ENCODE data around the gene TAB3.
"Not testable (repeated sequence)": the region's sequence is repeated elsewhere in the genome, so short reads cannot be mapped to it uniquely, and the experiment has no call there.

TAB3 gene

DNA sequence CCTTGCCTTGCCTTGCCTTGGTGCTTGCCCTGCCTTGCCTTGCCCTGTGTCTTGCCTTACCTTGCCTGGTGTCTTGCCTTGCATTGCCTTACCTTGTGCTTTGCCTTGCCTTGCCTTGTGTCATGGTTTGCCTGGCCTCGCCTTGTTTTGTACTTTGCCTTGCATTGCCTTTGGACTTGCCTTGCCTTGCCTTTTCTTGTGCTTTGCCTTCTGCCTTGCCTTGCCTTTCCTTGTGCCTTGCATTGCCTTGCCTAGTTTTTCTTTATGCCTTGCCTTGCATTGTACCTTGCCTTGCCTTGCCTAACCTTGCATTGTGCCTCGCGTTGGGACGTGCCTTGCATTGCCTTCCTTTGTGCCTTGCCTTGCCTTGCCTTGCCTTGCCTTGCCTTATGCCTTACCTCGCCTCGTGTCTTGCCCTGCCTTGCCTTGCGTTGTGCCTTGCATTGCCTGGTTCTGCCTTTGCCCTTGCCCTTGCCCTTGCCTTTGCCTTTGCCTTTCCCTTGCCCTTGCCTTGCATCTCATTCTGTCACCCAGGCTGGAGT lies 82.8 kb downstream of the TAB3 start:
- TF ChIP-seq, protein P1, sequence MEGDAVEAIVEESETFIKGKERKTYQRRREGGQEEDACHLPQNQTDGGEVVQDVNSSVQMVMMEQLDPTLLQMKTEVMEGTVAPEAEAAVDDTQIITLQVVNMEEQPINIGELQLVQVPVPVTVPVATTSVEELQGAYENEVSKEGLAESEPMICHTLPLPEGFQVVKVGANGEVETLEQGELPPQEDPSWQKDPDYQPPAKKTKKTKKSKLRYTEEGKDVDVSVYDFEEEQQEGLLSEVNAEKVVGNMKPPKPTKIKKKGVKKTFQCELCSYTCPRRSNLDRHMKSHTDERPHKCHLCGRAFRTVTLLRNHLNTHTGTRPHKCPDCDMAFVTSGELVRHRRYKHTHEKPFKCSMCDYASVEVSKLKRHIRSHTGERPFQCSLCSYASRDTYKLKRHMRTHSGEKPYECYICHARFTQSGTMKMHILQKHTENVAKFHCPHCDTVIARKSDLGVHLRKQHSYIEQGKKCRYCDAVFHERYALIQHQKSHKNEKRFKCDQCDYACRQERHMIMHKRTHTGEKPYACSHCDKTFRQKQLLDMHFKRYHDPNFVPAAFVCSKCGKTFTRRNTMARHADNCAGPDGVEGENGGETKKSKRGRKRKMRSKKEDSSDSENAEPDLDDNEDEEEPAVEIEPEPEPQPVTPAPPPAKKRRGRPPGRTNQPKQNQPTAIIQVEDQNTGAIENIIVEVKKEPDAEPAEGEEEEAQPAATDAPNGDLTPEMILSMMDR (IDR thresholded peaks at IDR 0.05; ENCODE audit: poor library complexity, severe bottlenecking): no peak
- no peak for DNase-seq (ENCODE audit: low spot score)
- H3K27me3 ChIP-seq (ENCODE audit: insufficient read depth, poor library complexity, severe bottlenecking): no peaks in the 10 kb centered on the region
- H3K27ac ChIP-seq (ENCODE audit: poor library complexity, severe bottlenecking): no peak overlapping the region
- H3K9me3 ChIP-seq (ENCODE audit: severe bottlenecking): no peaks in the 10 kb centered on the region
- H3K36me3 ChIP-seq (ENCODE audit: low read depth): no peaks in the 10 kb centered on the region
- H3K4me1 ChIP-seq (ENCODE audit: insufficient read depth, poor library complexity, severe bottlenecking): no peaks in the 10 kb centered on the region
- no peak for ATAC-seq (ENCODE audit: low read depth)
- no peak overlapping the region for H3K4me3 ChIP-seq (ENCODE audit: severe bottlenecking)

DNA sequence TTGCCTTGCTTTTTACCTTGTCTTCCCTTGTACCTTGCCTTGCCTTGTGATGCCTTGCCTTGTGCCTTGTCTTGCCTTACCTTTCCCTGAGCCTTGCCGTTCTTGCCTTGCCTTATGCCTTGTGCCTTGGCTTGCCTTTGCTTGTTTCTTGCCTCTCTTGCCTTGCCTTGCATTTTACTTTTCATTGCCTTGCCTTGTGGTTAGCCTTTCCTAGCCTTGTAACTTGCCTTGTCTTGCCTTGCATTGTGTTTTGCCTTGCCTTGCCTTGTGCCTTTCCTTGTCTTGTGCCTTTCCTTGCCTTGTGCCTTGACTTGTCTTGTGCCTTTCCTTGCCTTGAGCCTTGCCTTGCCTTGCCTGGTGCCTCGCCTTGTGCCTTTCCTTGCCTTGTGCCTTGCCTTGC lies 84.6 kb downstream of the TAB3 start:
- ATAC-seq (ENCODE audit: low read depth): no peak
- Histone ChIP-seq H3K27ac (ENCODE audit: poor library complexity, severe bottlenecking) (no peak overlapping the region), H3K4me3 (ENCODE audit: severe bottlenecking) (no peak overlapping the region), H3K9me3 (ENCODE audit: severe bottlenecking) (no peaks in the 10 kb centered on the region), H3K4me1 (ENCODE audit: insufficient read depth, poor library complexity, severe bottlenecking) (no peaks in the 10 kb centered on the region), H3K36me3 (ENCODE audit: low read depth) (no peaks in the 10 kb centered on the region), H3K27me3 (ENCODE audit: insufficient read depth, poor library complexity, severe bottlenecking) (no peaks in the 10 kb centered on the region)
- TF ChIP-seq, protein P1 (IDR thresholded peaks at IDR 0.05; ENCODE audit: poor library complexity, severe bottlenecking): no peak
- DNase-seq (ENCODE audit: low spot score): no peak

DNA sequence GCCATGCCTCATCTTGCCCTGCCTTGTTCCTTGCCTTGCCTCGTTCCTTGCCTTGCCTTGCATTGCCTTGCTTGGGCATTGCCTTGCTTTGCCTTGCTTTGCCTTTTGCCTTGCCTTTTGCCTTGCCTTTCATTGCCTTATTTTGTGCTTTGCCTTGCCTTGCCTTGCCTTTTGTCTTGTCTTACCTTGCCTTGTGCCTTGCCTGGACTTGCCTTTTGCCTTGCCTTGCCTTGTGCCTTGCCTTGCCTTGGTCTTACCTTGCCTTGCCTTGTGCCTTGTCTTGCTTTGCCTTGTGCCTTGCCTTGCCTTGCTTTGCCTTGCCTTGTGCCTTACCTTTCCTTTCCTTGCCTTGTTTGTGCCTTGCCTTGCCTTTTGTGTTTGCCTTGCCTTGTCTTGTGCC lies 88.2 kb downstream of the TAB3 start:
- DNase-seq (ENCODE audit: low spot score) (no peak), ATAC-seq (ENCODE audit: low read depth) (no peak)
- no peaks in the 10 kb centered on the region for H3K9me3 ChIP-seq (ENCODE audit: severe bottlenecking)
- no peaks in the 10 kb centered on the region for H3K4me1 ChIP-seq (ENCODE audit: insufficient read depth, poor library complexity, severe bottlenecking)
- H3K27ac ChIP-seq (ENCODE audit: poor library complexity, severe bottlenecking): no peak overlapping the region
- no peaks in the 10 kb centered on the region for H3K36me3 ChIP-seq (ENCODE audit: low read depth)
- H3K4me3 ChIP-seq (ENCODE audit: severe bottlenecking): no peak overlapping the region
- TF ChIP-seq, protein P1 (IDR thresholded peaks at IDR 0.05; ENCODE audit: poor library complexity, severe bottlenecking): no peak
- H3K27me3 ChIP-seq (ENCODE audit: insufficient read depth, poor library complexity, severe bottlenecking): no peaks in the 10 kb centered on the region

DNA sequence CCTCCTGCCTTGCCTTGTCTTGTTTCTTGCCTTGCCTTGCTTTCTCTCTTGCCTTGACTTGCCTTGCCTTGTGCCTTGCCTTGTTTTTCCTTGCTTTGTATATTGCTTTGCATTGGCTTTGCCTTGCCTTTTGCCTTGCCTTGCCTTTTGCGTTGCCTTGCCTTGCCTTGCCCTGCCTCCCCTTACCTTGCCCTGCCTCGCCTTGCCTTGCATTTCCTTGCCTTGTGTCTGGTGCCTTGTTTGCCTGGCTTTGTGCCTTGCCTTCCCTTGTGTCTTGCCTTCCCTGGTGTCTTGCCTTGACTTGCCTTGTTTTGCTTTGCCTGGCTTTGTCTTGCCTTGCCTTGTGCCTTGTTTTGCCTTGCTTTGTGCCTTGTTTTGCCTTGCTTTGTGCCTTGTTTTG lies 89.7 kb downstream of the TAB3 start:
- TF ChIP-seq, protein P1 (IDR thresholded peaks at IDR 0.05; ENCODE audit: poor library complexity, severe bottlenecking): no peak
- no peak for ATAC-seq (ENCODE audit: low read depth)
- no peak for DNase-seq (ENCODE audit: low spot score)
- Histone ChIP-seq H3K4me1 (ENCODE audit: insufficient read depth, poor library complexity, severe bottlenecking) (no peaks in the 10 kb centered on the region), H3K27ac (ENCODE audit: poor library complexity, severe bottlenecking) (no peak overlapping the region), H3K27me3 (ENCODE audit: insufficient read depth, poor library complexity, severe bottlenecking) (no peaks in the 10 kb centered on the region), H3K9me3 (ENCODE audit: severe bottlenecking) (no peaks in the 10 kb centered on the region), H3K4me3 (ENCODE audit: severe bottlenecking) (no peak overlapping the region), H3K36me3 (ENCODE audit: low read depth) (no peaks in the 10 kb centered on the region)

DNA sequence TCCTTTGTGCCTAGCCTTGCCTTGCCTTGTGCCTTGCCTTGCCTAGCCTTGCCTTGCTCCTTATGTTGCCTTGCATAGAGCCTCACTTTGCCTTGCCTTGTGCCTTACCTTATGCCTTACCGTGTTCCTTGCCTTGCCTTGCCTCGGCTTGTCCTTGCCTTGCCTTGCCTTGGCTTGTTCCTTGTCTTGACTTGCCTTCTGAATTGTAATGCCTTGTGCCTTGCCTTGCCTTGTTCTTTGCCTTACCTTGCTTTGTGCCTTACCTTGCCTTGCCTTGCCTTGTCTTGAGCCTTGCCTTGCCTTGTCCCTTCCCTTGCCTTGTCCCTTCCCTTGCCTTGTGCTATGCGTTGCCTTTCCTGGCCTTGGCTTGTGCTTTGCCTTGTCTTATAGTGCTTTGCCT lies 90.2 kb downstream of the TAB3 start:
- no peaks in the 10 kb centered on the region for H3K4me1 ChIP-seq (ENCODE audit: insufficient read depth, poor library complexity, severe bottlenecking)
- H3K4me3 ChIP-seq (ENCODE audit: severe bottlenecking): no peak overlapping the region
- no peak for DNase-seq (ENCODE audit: low spot score)
- TF ChIP-seq, protein P1 (IDR thresholded peaks at IDR 0.05; ENCODE audit: poor library complexity, severe bottlenecking): no peak
- H3K27ac ChIP-seq (ENCODE audit: poor library complexity, severe bottlenecking): no peak overlapping the region
- no peaks in the 10 kb centered on the region for H3K36me3 ChIP-seq (ENCODE audit: low read depth)
- H3K9me3 ChIP-seq (ENCODE audit: severe bottlenecking): no peaks in the 10 kb centered on the region
- no peak for ATAC-seq (ENCODE audit: low read depth)
- no peaks in the 10 kb centered on the region for H3K27me3 ChIP-seq (ENCODE audit: insufficient read depth, poor library complexity, severe bottlenecking)

DNA sequence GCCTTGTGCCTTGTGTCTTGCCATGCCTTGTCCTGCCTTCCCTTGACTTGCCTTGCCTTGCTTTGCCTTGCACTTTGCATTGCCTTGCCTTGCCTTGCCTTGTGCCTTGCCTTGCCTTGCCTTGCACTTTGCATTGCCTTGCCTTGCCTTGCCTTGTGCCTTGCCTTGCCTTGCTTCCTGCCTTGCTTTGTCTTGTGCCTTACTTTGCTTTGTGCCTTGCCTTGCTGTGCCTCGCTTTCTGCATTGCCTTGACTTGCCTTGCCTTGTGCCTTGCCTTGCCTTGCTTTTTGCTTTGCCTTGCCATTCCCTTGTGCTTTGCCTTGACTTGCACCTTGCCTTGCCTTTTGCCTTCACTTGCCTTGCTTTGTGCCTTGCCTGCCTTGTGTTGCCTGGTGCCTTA lies 91.8 kb downstream of the TAB3 start:
- not testable (repeated sequence) for DNase-seq (ENCODE audit: low spot score); H3K36me3 ChIP-seq (ENCODE audit: low read depth); H3K4me3 ChIP-seq (ENCODE audit: severe bottlenecking); H3K27ac ChIP-seq (ENCODE audit: poor library complexity, severe bottlenecking); ATAC-seq (ENCODE audit: low read depth); H3K9me3 ChIP-seq (ENCODE audit: severe bottlenecking); H3K4me1 ChIP-seq (ENCODE audit: insufficient read depth, poor library complexity, severe bottlenecking); H3K27me3 ChIP-seq (ENCODE audit: insufficient read depth, poor library complexity, severe bottlenecking)

Data from RWPE2 (cell line).